Measurements from ENCODE around the gene RIN3.

DNA sequence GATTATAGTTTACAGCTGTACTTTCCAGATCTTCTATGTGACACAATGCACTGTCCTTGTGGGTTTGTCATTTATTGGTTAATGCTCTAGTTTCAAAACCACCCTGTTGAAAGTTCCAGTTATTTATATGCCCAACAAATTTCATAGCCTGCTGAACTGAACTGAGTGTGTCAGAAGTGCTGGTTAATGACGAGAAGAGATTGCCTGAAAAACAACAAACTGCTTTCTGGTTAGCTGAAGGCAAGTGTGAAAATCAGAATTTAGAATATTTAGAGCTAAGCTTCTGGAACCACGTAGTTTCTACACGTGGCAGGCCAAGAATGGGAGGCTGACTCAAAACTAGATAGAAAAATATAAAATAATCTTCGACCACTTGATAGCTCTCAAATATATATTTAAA, 19.1 kb upstream of the RIN3 start:
- TF ChIP-seq CTCF (IDR thresholded peaks at IDR 0.05) (no peak), POLR2A (IDR thresholded peaks at IDR 0.05) (no peak)
